Chondrocyte (in vitro differentiated cells): Measurements from ENCODE around the gene RPS15A. TPM values are rescaled to one million over a fixed set of nuclear protein-coding genes. Genes with fewer than 3 reads are reported as not detected.
"Not testable (repeated sequence)": the region's sequence is repeated elsewhere in the genome, so short reads cannot be mapped to it uniquely, and the experiment has no call there.

Experiments used
- DNase-seq: peaks from one replicate; pipeline ENCODE4 v3.0.0; 2021; ENCODE audit warnings: mixed read lengths, low spot score
- H3K27ac Mint-ChIP-seq: one replicate; pipeline ENCODE4 v1.8.0; 2021; ENCODE audit warnings: mild to moderate bottlenecking, moderate library complexity, mixed read lengths; ENCODE audit not compliant: unreplicated experiment
- H3K27me3 Mint-ChIP-seq: 2 replicates; pipeline ENCODE4 v1.8.0; 2021; ENCODE audit warnings: low read depth, mixed read lengths
- H3K36me3 Mint-ChIP-seq: 2 replicates; pipeline ENCODE4 v1.8.0; 2021; ENCODE audit warnings: low read depth, mixed read lengths
- H3K4me1 Mint-ChIP-seq: 2 replicates; pipeline ENCODE4 v1.8.0; 2021; ENCODE audit warnings: low read depth, mild to moderate bottlenecking, mixed read lengths
- H3K4me3 Mint-ChIP-seq: one replicate; pipeline ENCODE4 v1.8.0; 2021; ENCODE audit warnings: mild to moderate bottlenecking, moderate library complexity, mixed read lengths; ENCODE audit not compliant: unreplicated experiment
- H3K9me3 Mint-ChIP-seq: 2 replicates; pipeline ENCODE4 v1.8.0; 2021; ENCODE audit warnings: low read depth, mixed read lengths
- CTCF ChIP-seq: fragments of 200-600 bp; sonication (generic); IDR thresholded peaks from 2 replicates; pipeline ENCODE4 v1.5.0; 2021; ENCODE audit warnings: antibody characterized with exemption, mild to moderate bottlenecking, moderate library complexity
- total RNA-seq: library from RNA; stranded (reverse); gene quantifications from 3 replicates; pipeline ENCODE4 v1.2.1, GENCODE V29; 2021

Gene RPS15A
- total RNA-seq, 1 donor from 2014 or later, result 794 TPM

GRCh38 chr16:18784917-18785623 is 5.1 kb downstream of the RPS15A start:
- H3K27ac Mint-ChIP-seq, result peak overlapping the region; percentile 42
- no peak for DNase-seq
- no peak overlapping the region for H3K4me3 Mint-ChIP-seq
- peaks cover 49% of the 10 kb centered on the region for H3K4me1 Mint-ChIP-seq
- TF ChIP-seq CTCF, result no peak
- H3K9me3 Mint-ChIP-seq, result no peaks in the 10 kb centered on the region
- H3K27me3 Mint-ChIP-seq, result no peaks in the 10 kb centered on the region
- H3K36me3 Mint-ChIP-seq, result peaks cover 39% of the 10 kb centered on the region

GRCh38 chr16:18783430-18784341 is 6.4 kb downstream of the RPS15A start:
- Mint-ChIP-seq H3K4me1 (peaks cover 39% of the 10 kb centered on the region), H3K9me3 (no peaks in the 10 kb centered on the region), H3K27me3 (no peaks in the 10 kb centered on the region), H3K4me3 (no peak overlapping the region), H3K36me3 (peaks cover 36% of the 10 kb centered on the region), H3K27ac (no peak overlapping the region)
- DNase-seq, result no peak
- TF ChIP-seq CTCF, result no peak

- peaks cover 29% of the 10 kb centered on the region for H3K36me3 Mint-ChIP-seq
- no peak for DNase-seq
- TF ChIP-seq CTCF, result no peak
- no peak overlapping the region for H3K27ac Mint-ChIP-seq
- no peaks in the 10 kb centered on the region for H3K27me3 Mint-ChIP-seq
- H3K4me1 Mint-ChIP-seq, result peaks cover 31% of the 10 kb centered on the region
- H3K9me3 Mint-ChIP-seq, result no peaks in the 10 kb centered on the region
- H3K4me3 Mint-ChIP-seq, result no peak overlapping the region
Observed at GRCh38 chr16:18782697-18783429, 7.3 kb downstream of the RPS15A start.

- DNase-seq, H3K4me3 Mint-ChIP-seq, H3K27ac Mint-ChIP-seq, H3K9me3 Mint-ChIP-seq, H3K27me3 Mint-ChIP-seq: not testable (repeated sequence)
- H3K36me3 Mint-ChIP-seq, result peaks cover 20% of the 10 kb centered on the region
- H3K4me1 Mint-ChIP-seq, result peaks cover 16% of the 10 kb centered on the region
Observed at GRCh38 chr16:18781232-18781631, 8.9 kb downstream of the RPS15A start.

GRCh38 chr16:18780460-18781026 is 9.6 kb downstream of the RPS15A start:
- H3K4me1 Mint-ChIP-seq, H3K27me3 Mint-ChIP-seq, DNase-seq, H3K27ac Mint-ChIP-seq, H3K4me3 Mint-ChIP-seq, H3K9me3 Mint-ChIP-seq: not testable (repeated sequence)
- peaks cover 14% of the 10 kb centered on the region for H3K36me3 Mint-ChIP-seq

GRCh38 chr16:18777664-18778063 is 12.5 kb downstream of the RPS15A start:
- not testable (repeated sequence) for H3K9me3 Mint-ChIP-seq, DNase-seq, H3K4me3 Mint-ChIP-seq, H3K4me1 Mint-ChIP-seq, H3K36me3 Mint-ChIP-seq, H3K27me3 Mint-ChIP-seq, H3K27ac Mint-ChIP-seq

- not testable (repeated sequence) for H3K27me3 Mint-ChIP-seq, H3K27ac Mint-ChIP-seq, H3K4me3 Mint-ChIP-seq, H3K4me1 Mint-ChIP-seq, H3K9me3 Mint-ChIP-seq, DNase-seq, H3K36me3 Mint-ChIP-seq
Observed at GRCh38 chr16:18776334-18776733, 13.8 kb downstream of the RPS15A start.

- not testable (repeated sequence) for H3K27me3 Mint-ChIP-seq, H3K4me3 Mint-ChIP-seq, H3K27ac Mint-ChIP-seq
Observed at GRCh38 chr16:18774651-18775050, 15.5 kb downstream of the RPS15A start.

GRCh38 chr16:18772171-18772570 is 18.0 kb downstream of the RPS15A start:
- H3K36me3 Mint-ChIP-seq, H3K4me3 Mint-ChIP-seq, DNase-seq, H3K4me1 Mint-ChIP-seq, H3K27me3 Mint-ChIP-seq, H3K9me3 Mint-ChIP-seq, H3K27ac Mint-ChIP-seq: not testable (repeated sequence)

More at GRCh38 chr16:18774651-18775050, 15.5 kb downstream of the RPS15A start:
- DNase-seq, H3K4me1 Mint-ChIP-seq, H3K36me3 Mint-ChIP-seq, H3K9me3 Mint-ChIP-seq: not testable (repeated sequence)
